ENCODE data around the gene MBP. TPM values are rescaled to one million over a fixed set of nuclear protein-coding genes. Genes with fewer than 3 reads are reported as not detected.

The MBP gene
- total RNA-seq, 1 donor, result 80.7 TPM

DNA sequence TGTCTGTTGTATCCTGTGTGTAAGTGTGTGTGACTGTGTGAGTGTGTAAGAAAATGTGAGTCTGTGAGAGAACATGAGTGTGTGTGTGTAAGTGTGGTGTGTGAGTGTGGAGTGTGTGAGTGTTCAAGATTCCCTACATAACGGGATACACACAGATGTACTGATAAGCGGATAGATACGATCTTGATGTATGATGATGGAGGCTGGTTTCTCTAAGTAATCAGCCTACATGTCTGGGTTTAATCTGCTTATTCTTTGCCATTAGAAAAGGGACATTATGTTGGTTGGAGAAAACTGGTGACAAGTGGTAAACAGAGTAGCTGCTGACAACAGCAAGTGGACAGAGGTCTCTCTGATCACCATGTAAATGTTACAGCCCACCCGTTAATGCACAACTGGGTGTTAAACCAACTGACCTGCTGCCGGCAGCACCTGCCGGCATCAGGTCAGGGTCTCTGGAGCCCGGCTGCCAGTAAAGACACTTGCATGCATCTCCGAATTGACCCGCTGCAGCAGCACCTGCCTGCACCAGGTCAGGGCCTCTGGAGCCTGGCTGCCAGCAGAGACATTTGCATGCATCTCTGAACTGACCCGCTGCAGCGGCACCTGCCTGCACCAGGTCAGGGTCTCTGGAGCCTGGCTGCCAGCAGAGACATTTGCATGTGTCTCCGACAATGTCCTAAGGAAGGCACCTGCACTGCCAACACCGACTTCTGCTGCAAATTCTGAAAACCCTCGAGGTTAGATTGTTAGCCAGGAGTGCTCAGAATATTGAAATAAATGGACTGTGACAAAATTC lies 87.5 kb downstream of the MBP start:
- Histone ChIP-seq H3K4me3 (ENCODE audit: low read length) (no peak overlapping the region), H3K4me1 (ENCODE audit: insufficient read depth, low read length) (no peaks in the 10 kb centered on the region), H3K27me3 (ENCODE audit: insufficient read depth, low read length) (no peaks in the 10 kb centered on the region), H3K9me3 (ENCODE audit: low read depth, low read length) (no peaks in the 10 kb centered on the region)

DNA sequence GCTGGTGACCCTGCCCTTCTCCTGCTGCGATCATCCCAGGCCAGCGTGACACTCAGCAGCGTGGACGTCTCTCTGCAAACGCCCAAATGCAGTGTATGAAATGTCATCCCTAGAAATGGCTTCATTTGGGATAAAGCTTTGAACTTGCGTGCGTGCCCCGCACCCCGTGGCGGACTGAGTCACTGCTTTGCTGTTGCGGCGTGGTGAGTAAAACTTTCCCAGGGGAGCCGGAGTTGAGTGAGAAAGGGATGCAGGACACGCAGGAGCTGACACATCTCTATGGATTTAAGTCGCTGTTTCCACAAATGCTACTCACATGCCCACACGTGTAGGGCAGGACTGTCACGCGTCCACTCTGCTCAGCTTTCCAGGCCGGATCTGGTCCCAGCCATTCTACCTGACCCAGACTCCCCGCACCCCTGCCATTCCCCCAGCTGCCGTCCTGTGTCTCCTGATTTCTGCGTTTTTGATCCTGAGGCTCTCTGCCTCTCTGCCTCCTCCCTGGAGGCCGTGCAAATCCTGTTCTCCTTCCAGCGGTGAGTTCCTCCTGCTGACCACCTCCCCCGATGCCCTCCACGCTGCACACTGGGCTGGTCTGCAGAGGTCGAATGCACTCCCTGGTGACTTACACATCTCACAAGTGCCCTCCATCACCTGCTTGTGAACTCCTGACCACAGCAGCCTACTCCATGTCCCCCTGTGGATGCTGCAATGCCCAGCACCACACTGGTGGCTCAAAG lies 88.9 kb downstream of the MBP start:
- Histone ChIP-seq H3K4me1 (ENCODE audit: insufficient read depth, low read length) (peaks cover 8% of the 10 kb centered on the region), H3K27me3 (ENCODE audit: insufficient read depth, low read length) (no peaks in the 10 kb centered on the region), H3K9me3 (ENCODE audit: low read depth, low read length) (no peaks in the 10 kb centered on the region), H3K4me3 (ENCODE audit: low read length) (no peak overlapping the region)

DNA sequence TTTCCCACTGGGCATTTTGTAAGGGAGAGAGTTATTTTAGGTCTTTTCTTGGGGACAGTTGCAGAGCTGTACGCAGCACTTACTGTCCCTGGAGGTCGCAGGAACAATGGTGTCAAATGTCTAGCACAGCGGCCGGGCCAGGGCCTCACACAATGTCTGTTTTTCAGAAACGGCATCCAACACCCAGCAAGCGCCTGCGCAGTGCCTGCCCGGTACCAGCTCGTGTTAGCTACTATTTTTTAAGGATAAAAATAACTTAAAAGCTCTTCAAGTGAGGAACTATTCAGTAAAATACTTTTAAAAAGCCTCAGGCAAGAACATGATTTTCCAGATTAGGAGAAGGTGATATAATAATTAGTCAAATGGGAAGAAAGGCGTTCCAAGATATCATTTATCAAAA lies 90.0 kb downstream of the MBP start:
- no peak overlapping the region for H3K4me3 ChIP-seq (ENCODE audit: low read length)

DNA sequence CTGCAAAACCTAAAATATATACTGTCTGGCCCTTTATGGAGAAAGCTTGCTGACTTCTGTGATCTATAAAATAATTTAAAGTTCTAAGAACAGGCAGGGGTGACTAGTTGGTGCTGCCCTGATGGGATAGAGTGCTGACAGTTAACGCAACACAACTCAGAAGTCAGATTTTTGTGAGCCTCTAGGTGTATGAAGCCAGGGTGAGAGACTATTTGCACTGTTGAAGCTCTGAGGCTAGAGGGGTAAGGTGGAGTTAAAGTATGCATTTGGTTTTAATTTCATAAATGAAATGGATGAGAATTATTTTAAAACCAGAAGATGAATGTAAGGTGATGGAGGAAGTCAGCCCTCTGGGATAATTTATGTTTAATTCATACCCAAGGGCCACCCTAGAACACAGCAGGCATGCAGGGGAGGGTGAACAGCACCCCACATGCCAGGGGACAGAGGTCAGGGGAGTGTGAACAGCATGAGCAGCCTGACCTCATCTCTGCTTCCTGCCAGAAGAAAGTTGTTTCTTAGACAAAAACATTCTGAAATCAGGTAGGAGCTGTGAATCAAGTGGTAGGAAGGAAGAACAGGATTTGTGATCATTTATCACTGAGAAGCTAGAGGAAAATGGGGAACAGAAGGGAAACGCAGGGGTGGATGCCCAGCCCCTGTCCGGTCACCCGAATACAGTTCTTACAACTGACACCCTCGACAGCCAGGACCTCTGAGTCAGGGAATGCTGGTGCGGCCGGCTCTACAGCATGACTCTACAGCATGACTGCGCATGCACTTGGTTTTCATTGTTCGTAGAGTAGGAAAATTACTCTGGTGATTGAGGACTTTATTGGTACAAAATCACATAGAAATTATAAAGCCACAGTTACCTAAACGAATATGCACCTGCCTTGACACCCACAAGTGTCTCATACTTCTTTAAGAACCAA lies 93.1 kb downstream of the MBP start:
- H3K9me3 ChIP-seq (ENCODE audit: low read depth, low read length), result no peaks in the 10 kb centered on the region
- no peaks in the 10 kb centered on the region for H3K27me3 ChIP-seq (ENCODE audit: insufficient read depth, low read length)
- peaks cover 8% of the 10 kb centered on the region for H3K4me1 ChIP-seq (ENCODE audit: insufficient read depth, low read length)

More for the DNA sequence above, 90.0 kb downstream of the MBP start:
- Histone ChIP-seq H3K27me3 (ENCODE audit: insufficient read depth, low read length) (no peaks in the 10 kb centered on the region), H3K4me1 (ENCODE audit: insufficient read depth, low read length) (peaks cover 8% of the 10 kb centered on the region), H3K9me3 (ENCODE audit: low read depth, low read length) (no peaks in the 10 kb centered on the region)

DNA sequence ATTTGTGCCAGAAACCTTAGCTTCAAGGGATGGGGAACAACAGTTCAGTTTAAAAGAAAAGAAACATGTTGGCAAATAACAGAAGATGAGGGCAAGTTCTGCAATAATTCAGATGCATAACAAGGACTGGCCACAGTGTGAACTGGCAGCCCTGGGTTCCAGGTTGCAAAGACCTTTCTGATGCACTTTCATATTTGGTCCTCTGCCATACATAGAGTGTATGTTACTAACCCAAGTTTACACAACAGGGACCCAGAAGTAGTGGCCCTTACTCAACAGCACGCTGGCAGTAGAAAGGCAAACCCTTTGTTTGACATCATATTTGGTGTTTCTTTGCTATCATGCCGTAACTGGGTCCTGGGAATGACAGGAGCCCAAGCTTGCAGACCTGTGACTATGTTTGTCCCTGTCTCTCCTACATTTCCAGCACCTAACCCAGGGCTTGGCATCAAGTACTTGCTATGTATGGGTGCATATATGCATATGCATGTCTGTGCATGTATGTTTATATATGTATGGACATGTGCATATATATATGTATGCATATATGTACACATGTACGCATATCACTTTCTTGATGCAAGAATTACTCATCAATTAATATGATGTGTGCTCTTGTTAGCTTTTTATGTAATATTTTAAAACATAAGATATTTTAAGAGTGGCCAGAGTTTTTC lies 94.3 kb downstream of the MBP start:
- Histone ChIP-seq H3K27me3 (ENCODE audit: insufficient read depth, low read length) (no peaks in the 10 kb centered on the region), H3K4me1 (ENCODE audit: insufficient read depth, low read length) (peaks cover 14% of the 10 kb centered on the region), H3K9me3 (ENCODE audit: low read depth, low read length) (no peaks in the 10 kb centered on the region)

More for the DNA sequence above, 93.1 kb downstream of the MBP start:
- no peak overlapping the region for H3K4me3 ChIP-seq (ENCODE audit: low read length)

DNA sequence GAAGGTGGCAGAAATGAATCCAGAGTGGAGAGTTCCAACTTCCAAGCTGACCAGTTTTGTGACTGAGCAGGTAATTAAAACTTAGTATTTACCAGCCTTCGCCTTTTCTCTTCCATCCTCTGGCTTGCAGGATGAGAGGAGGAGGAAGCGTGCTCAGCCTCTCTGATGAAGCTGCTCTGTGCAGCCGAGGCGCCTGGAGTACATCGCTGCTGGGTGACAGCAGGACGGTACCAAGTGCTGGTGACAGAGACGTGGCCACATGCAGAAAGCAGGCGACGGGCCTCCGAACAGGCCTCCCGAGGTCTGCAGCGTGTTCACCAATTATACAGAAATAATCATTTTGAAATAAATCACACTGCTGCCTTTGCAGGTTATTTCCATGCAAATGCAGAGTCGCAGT lies 95.0 kb downstream of the MBP start:
- Histone ChIP-seq H3K4me3 (ENCODE audit: low read length) (no peak overlapping the region), H3K27me3 (ENCODE audit: insufficient read depth, low read length) (no peaks in the 10 kb centered on the region), H3K4me1 (ENCODE audit: insufficient read depth, low read length) (peaks cover 20% of the 10 kb centered on the region), H3K9me3 (ENCODE audit: low read depth, low read length) (no peaks in the 10 kb centered on the region)

More for the DNA sequence above, 94.3 kb downstream of the MBP start:
- no peak overlapping the region for H3K4me3 ChIP-seq (ENCODE audit: low read length)

DNA sequence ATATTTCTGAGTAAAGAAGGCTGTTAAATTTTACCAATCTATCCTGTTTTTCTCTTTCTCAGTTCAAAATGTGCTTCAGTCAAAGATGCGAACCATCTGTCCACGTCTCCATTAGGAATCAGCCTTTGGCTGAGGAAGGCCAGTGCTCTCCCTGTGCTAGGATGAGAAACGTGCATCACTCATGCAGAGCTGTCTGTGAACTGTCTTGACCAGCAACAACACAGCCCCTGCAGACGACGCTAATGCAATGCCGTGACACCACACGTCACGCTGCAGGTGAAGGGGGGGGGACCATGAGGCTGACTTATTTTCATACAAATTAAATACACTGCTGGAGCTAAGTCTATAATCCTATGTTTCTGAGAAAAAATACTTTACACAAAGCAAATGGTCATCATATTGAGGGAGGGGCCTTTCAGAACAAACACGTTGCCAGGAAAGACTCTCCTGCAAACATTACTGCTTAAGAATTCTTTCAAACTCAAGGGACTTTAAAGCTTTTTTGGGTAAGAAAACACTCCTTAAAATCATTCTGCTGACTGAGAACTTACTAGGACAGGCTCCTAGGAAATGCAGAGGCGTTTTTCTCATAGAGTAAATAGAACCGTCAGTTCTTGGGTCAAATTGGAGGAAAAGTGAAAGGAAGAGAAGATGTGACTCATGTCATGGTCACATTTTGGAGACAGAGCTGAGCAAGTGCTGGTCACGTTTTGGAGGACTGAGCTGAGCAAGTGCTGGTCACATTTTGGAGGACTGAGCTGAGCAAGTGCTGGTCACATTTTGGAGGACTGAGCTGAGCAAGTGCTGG lies 97.0 kb downstream of the MBP start:
- Histone ChIP-seq H3K9me3 (ENCODE audit: low read depth, low read length) (no peaks in the 10 kb centered on the region), H3K27me3 (ENCODE audit: insufficient read depth, low read length) (no peaks in the 10 kb centered on the region), H3K4me1 (ENCODE audit: insufficient read depth, low read length) (peaks cover 29% of the 10 kb centered on the region), H3K4me3 (ENCODE audit: low read length) (no peak overlapping the region)

DNA sequence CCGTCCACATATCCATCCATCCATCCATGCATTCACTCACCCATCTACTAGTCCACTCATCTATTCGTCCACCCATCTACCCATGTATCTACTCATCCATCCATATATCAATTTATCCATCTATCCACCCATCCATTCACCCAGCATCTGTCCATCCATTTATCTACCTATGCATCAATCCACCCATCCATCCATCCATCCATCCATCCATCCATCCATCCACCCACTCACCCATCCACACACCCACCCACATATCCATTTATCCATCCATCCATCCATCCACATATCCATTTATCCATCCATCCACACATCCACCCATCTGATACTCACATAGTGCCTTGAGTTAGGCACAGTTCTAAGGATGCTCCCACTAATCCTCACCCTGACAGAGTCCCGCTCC lies 99.0 kb downstream of the MBP start:
- Histone ChIP-seq H3K27me3 (ENCODE audit: insufficient read depth, low read length) (no peaks in the 10 kb centered on the region), H3K4me1 (ENCODE audit: insufficient read depth, low read length) (peaks cover 22% of the 10 kb centered on the region), H3K4me3 (ENCODE audit: low read length) (no peak overlapping the region), H3K9me3 (ENCODE audit: low read depth, low read length) (no peaks in the 10 kb centered on the region)

DNA sequence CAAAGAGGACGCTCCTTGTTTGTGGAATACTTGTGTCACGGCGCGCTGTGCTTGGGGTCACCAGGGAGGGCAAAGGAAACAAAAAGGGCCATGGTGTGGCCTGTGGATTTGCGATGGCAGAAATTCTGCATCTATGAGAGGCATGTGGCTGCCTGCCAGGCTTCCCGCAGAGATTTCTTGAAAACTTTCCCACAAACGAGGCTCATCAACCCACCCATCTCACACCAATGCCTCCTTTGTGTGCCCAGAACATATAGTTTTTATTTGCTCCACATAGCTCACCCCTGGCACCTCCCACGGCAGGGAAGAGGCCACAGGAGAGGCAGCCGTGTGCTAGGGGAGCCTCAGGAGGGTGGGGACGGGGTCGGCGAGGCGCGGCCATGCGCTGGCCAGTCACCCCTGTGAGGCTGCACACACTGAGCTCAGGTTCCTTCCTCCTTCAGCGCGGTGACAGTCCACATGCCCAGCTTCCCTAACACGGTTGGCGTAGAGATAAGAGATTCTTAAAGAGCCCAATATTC lies 100.3 kb downstream of the MBP start:
- Histone ChIP-seq H3K27me3 (ENCODE audit: insufficient read depth, low read length) (no peaks in the 10 kb centered on the region), H3K9me3 (ENCODE audit: low read depth, low read length) (no peaks in the 10 kb centered on the region), H3K4me1 (ENCODE audit: insufficient read depth, low read length) (peaks cover 22% of the 10 kb centered on the region), H3K4me3 (ENCODE audit: low read length) (no peak overlapping the region)

DNA sequence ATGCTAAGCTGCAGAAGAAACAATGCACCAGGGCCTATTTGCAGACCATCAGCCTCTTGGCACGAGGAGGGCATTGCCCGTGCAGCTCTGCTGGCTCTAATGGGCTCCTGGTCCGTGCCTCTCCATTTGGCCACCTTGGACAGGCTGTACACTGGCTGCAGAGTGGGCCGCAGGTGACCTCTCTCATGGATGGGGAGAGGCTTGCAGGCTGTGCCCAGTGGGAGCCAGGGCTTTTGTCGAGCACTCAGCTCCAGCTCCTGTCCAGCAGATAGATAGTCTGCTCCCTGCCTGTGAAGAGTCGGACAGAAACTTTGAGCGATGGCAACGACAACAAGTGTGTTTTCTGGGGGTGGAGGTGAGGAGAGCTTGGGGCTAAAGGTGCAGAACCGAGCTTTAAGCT lies 100.9 kb downstream of the MBP start:
- no peaks in the 10 kb centered on the region for H3K9me3 ChIP-seq (ENCODE audit: low read depth, low read length)
- no peaks in the 10 kb centered on the region for H3K27me3 ChIP-seq (ENCODE audit: insufficient read depth, low read length)
- H3K4me3 ChIP-seq (ENCODE audit: low read length), result no peak overlapping the region
- H3K4me1 ChIP-seq (ENCODE audit: insufficient read depth, low read length), result peaks cover 22% of the 10 kb centered on the region

DNA sequence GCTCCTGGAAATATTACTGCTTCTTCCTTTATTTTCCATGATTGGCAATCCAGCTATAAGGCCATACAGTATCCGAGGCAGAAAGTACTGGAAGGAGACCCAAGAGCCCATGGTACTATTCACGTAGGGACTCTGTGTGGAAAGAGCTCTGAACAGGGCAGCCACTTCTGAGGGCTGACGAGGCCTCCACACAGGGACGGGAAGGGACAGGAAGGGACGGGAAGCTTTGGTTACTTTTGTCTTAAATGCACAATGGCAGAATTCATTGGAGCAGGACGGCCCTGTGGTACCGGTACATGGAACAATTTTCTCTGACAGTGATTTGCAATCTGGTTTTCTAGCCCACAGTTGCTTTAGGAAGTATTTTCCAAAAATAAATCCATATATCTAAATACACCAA lies 102.4 kb downstream of the MBP start:
- Histone ChIP-seq H3K4me1 (ENCODE audit: insufficient read depth, low read length) (peaks cover 22% of the 10 kb centered on the region), H3K27me3 (ENCODE audit: insufficient read depth, low read length) (no peaks in the 10 kb centered on the region), H3K4me3 (ENCODE audit: low read length) (no peak overlapping the region), H3K9me3 (ENCODE audit: low read depth, low read length) (no peaks in the 10 kb centered on the region)

DNA sequence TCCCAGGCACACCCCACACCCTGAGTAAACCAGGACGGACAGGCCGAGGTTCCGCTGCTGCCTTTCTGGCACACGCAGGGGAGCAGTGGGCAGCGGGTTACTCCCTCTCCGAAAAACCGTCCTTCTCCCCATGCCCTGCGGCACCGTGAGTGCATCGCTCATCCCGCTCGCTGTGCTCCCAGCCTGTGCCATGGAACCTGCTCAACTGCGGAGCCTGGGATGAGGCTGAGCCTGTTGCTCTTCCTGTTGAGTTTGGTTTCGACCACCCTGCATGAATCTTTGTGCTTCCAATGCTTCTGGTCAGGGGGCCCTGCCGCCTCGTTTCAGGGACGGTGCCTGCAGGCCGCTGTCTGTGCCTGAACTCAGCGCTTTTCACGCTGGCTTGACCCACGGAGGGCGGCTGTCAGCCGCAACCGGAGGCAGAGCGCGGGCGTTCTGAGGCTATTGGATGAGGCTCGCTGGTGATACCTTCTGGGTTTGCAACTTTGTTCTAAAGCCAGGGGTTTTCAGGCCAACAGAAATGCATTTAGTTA lies 106.7 kb downstream of the MBP start:
- no peaks in the 10 kb centered on the region for H3K27me3 ChIP-seq (ENCODE audit: insufficient read depth, low read length)
- H3K4me3 ChIP-seq (ENCODE audit: low read length), result no peak overlapping the region
- peaks cover 8% of the 10 kb centered on the region for H3K4me1 ChIP-seq (ENCODE audit: insufficient read depth, low read length)
- H3K9me3 ChIP-seq (ENCODE audit: low read depth, low read length), result no peaks in the 10 kb centered on the region

DNA sequence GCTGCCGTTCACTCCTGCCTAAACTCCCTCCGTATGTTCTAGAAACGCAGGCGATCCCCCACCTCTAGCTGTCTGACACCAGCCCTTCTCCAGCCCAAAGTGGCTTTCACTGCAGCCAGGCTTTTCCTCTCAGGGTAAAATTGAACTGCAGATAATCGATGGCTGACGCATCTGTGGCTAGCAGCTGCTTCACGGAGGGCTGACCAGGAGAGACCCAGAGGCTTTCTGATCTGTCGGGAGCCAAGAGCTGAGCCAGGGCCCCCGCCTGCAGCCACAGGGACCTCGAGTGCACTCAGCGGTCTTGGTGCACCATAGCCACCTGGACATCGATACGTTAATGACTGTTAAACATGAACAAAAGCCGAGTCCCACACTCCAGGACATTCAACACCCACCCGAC lies 107.5 kb downstream of the MBP start:
- Histone ChIP-seq H3K4me3 (ENCODE audit: low read length) (no peak overlapping the region), H3K9me3 (ENCODE audit: low read depth, low read length) (no peaks in the 10 kb centered on the region), H3K4me1 (ENCODE audit: insufficient read depth, low read length) (peaks cover 12% of the 10 kb centered on the region), H3K27me3 (ENCODE audit: insufficient read depth, low read length) (no peaks in the 10 kb centered on the region)
